DOHH2 (cell line): ENCODE measurements around the gene NOC2L.

ENCODE experiments used
- H3F3A ChIP-seq: fragments of 200-600 bp; sonication (generic), shearing (Covaris generic); 2 replicates; pipeline ENCODE4 v1.6.0; 2016; ENCODE audit warnings: antibody characterized with exemption, mild to moderate bottlenecking; ENCODE audit not compliant: control insufficient read depth, insufficient read depth
- H3K27ac ChIP-seq: fragments of 200-600 bp; sonication (generic); 2 replicates; pipeline ENCODE4 v1.5.1; 2014; ENCODE audit warnings: low read depth, mild to moderate bottlenecking, low read length, moderate library complexity
- H3K27me3 ChIP-seq: fragments of 200-600 bp; sonication (generic); 2 replicates; pipeline ENCODE4 v1.6.1; 2014; ENCODE audit warnings: mild to moderate bottlenecking, low read length, mixed read lengths; ENCODE audit not compliant: control insufficient read depth
- H3K36me3 ChIP-seq: fragments of 200-600 bp; sonication (generic); 2 replicates; pipeline ENCODE4 v1.6.1; 2014; ENCODE audit warnings: mild to moderate bottlenecking, low read length, moderate library complexity, mixed read lengths; ENCODE audit not compliant: control insufficient read depth
- H3K4me1 ChIP-seq: fragments of 200-600 bp; sonication (generic); 2 replicates; pipeline ENCODE4 v1.6.1; 2014; ENCODE audit warnings: mild to moderate bottlenecking, low read length, mixed read lengths; ENCODE audit not compliant: control insufficient read depth
- H3K4me2 ChIP-seq: fragments of 200-600 bp; sonication (generic); 2 replicates; pipeline ENCODE4 v1.6.0; 2014; ENCODE audit warnings: mild to moderate bottlenecking, low read length, moderate library complexity
- H3K4me3 ChIP-seq: fragments of 200-600 bp; sonication (generic); 2 replicates; pipeline ENCODE4 v1.5.1; 2014; ENCODE audit warnings: mild to moderate bottlenecking, low read length, mixed read lengths
- H3K79me2 ChIP-seq: fragments of 200-600 bp; sonication (generic); 2 replicates; pipeline ENCODE4 v1.6.1; 2014; ENCODE audit warnings: mild to moderate bottlenecking, low read length, mixed read lengths; ENCODE audit not compliant: control insufficient read depth
- H3K9me2 ChIP-seq: fragments of 200-600 bp; sonication (generic); replicated peaks from 2 replicates; pipeline ENCODE4 v1.6.1; 2014; ENCODE audit warnings: mild to moderate bottlenecking, low read length, mixed read lengths; ENCODE audit not compliant: control insufficient read depth
- H3K9me3 ChIP-seq: fragments of 200-600 bp; sonication (generic); 2 replicates; pipeline ENCODE4 v1.6.1; 2014; ENCODE audit warnings: antibody characterized with exemption, low read length, mixed read lengths; ENCODE audit not compliant: control insufficient read depth, insufficient read depth
- H4K20me1 ChIP-seq: fragments of 200-600 bp; sonication (generic); 2 replicates; pipeline ENCODE4 v1.6.0; 2014; ENCODE audit warnings: low read depth, mild to moderate bottlenecking, antibody characterized with exemption, low read length, moderate library complexity; ENCODE audit not compliant: control insufficient read depth, insufficient read depth
- CTCF ChIP-seq: fragments of 200-600 bp; sonication (generic); IDR thresholded peaks from one replicate; pipeline ENCODE4 v1.5.1; 2014; ENCODE audit warnings: antibody characterized with exemption, mild to moderate bottlenecking, low read depth, low read length; ENCODE audit not compliant: poor library complexity, severe bottlenecking
- EZH2phosphoT487 ChIP-seq: fragments of 200-600 bp; sonication (generic); IDR thresholded peaks from 2 replicates; pipeline ENCODE4 v1.6.1; 2017; ENCODE audit warnings: borderline replicate concordance, mild to moderate bottlenecking, antibody characterized with exemption, low read length, moderate library complexity, mixed read lengths

Gene NOC2L

GRCh38 chr1:961132-961669 is 2.1 kb upstream of the NOC2L start:
- TF ChIP-seq EZH2phosphoT487 (no peak), CTCF (no peak)
- H4K20me1 ChIP-seq, result no peaks in the 10 kb centered on the region
- H3K4me3 ChIP-seq, result peak overlapping the region; percentile 90
- peaks cover 27% of the 10 kb centered on the region for H3K79me2 ChIP-seq
- peak overlapping the region; percentile 77 for H3K4me2 ChIP-seq
- no peaks in the 10 kb centered on the region for H3K9me2 ChIP-seq
- no peaks in the 10 kb centered on the region for H3K27me3 ChIP-seq
- H3K9me3 ChIP-seq, result no peaks in the 10 kb centered on the region
- peaks cover 23% of the 10 kb centered on the region for H3K4me1 ChIP-seq
- H3K27ac ChIP-seq, result no peak overlapping the region
- H3F3A ChIP-seq, result no peaks in the 10 kb centered on the region
- peaks cover 18% of the 10 kb centered on the region for H3K36me3 ChIP-seq

- no peak for TF ChIP-seq CTCF
- TF ChIP-seq EZH2phosphoT487, result no peak
- H3K9me3 ChIP-seq, result no peaks in the 10 kb centered on the region
- H4K20me1 ChIP-seq, result no peaks in the 10 kb centered on the region
- H3K36me3 ChIP-seq, result peaks cover 25% of the 10 kb centered on the region
- no peak within 1 kb of the TSS for H3K27ac ChIP-seq
- no peaks in the 10 kb centered on the region for H3K9me2 ChIP-seq
- peaks cover 22% of the 10 kb centered on the region; the same call in 1 of the 2 replicates for H3K4me1 ChIP-seq
- no peaks in the 10 kb centered on the region for H3F3A ChIP-seq
- H3K27me3 ChIP-seq, result no peaks in the 10 kb centered on the region
- peak within 1 kb of the TSS; percentile 90 for H3K4me3 ChIP-seq
- peak within 1 kb of the TSS; percentile 77 for H3K4me2 ChIP-seq
- peaks cover 27% of the 10 kb centered on the region for H3K79me2 ChIP-seq
Measured at GRCh38 chr1:960363-961131, 1.5 kb upstream of the NOC2L start, which contains the start of gene KLHL17. TSS of gene KLHL17 (plus strand) at chr1:960584. CDS start at chr1:960694, 110 bp downstream.

DNA sequence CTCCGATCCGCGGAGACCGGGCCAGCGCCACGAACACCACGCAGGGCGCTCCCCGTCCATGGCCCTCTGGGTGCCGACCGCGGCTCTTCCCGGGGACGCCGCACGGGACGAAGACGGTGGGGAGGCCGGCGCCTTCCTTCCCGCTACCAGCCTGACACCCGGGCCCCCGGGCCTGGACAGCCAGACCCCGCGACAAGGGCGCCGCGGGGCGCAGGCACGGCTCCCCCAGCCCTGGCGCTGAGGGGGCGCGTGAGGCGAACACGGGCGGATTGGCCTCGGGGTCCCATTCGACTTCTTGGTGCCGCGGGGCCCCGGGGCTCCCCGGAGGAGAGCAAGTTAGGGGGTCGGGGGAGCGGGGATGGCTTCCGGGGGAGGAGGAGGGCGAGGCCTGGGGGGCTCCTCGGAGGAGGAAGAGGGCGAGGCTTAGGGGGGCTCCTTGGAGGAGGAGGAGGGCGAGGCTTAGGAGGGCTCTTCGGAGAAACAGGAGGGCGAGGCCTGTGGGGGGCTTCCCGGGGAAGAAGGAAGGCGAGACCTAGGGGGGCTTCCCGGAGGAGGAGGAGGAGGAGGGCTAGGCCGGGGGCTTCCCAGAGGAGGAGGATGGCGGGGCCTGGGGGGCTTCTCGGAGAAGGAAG is 791 bp upstream of the NOC2L start:
- peaks cover 22% of the 10 kb centered on the region; the same call in 1 of the 2 replicates for H3K4me1 ChIP-seq
- H3K4me3 ChIP-seq, result peak overlapping the region; percentile 90
- no peaks in the 10 kb centered on the region for H3K27me3 ChIP-seq
- H3K79me2 ChIP-seq, result peaks cover 27% of the 10 kb centered on the region
- no peaks in the 10 kb centered on the region for H3K9me2 ChIP-seq
- H3K9me3 ChIP-seq, result no peaks in the 10 kb centered on the region
- H3K4me2 ChIP-seq, result peak overlapping the region; percentile 77
- H3F3A ChIP-seq, result no peaks in the 10 kb centered on the region
- H3K36me3 ChIP-seq, result peaks cover 31% of the 10 kb centered on the region
- no peak overlapping the region for H3K27ac ChIP-seq
- no peaks in the 10 kb centered on the region for H4K20me1 ChIP-seq
- no peak for TF ChIP-seq CTCF
